HL-60 (cell line): ENCODE results near the gene C19orf81.

ENCODE experiments used
- DNase-seq, 2 experiments: peaks; one replicate each; pipeline ENCODE4 v3.0.0-alpha.2; 2010 to 2020; ENCODE audit warnings: low read depth in 1 of 2, low spot score in 1 of 2
- H3K27ac ChIP-seq: fragments of 250-450 bp; sonication (Bioruptor Pico); replicated peaks from 2 replicates; pipeline ENCODE4 v1.5.1; 2020; ENCODE audit warnings: mild to moderate bottlenecking, moderate library complexity
- H3K27me3 ChIP-seq: fragments of 250-450 bp; sonication (Bioruptor Pico); 2 replicates; pipeline ENCODE4 v1.5.1; 2021; ENCODE audit warnings: mild to moderate bottlenecking, moderate library complexity; ENCODE audit not compliant: insufficient read depth, poor library complexity, severe bottlenecking
- H3K4me3 ChIP-seq: replicated peaks from 2 replicates; pipeline ENCODE4 v1.5.1; 2011; ENCODE audit warnings: mild to moderate bottlenecking, control low read depth, low read length; ENCODE audit not compliant: insufficient read depth
- CTCF ChIP-seq: IDR thresholded peaks from one replicate; pipeline ENCODE4 v1.5.1; 2011; ENCODE audit warnings: low read length, control low read depth, inconsistent platforms; ENCODE audit not compliant: insufficient read depth
- GABPA ChIP-seq: IDR thresholded peaks from 2 replicates; pipeline ENCODE4 v1.6.1; 2012; ENCODE audit warnings: low read depth
- POLR2AphosphoS5 ChIP-seq: IDR thresholded peaks from 2 replicates; pipeline ENCODE4 v1.6.1; 2012; ENCODE audit warnings: low read depth
- REST ChIP-seq: IDR thresholded peaks from 2 replicates; pipeline ENCODE4 v1.6.1; 2012; ENCODE audit warnings: low read depth; ENCODE audit not compliant: insufficient replicate concordance
- SPI1 ChIP-seq: IDR thresholded peaks from 2 replicates; pipeline ENCODE4 v1.6.1; 2012; ENCODE audit warnings: low read depth, mild to moderate bottlenecking, borderline replicate concordance

Gene C19orf81

DNA sequence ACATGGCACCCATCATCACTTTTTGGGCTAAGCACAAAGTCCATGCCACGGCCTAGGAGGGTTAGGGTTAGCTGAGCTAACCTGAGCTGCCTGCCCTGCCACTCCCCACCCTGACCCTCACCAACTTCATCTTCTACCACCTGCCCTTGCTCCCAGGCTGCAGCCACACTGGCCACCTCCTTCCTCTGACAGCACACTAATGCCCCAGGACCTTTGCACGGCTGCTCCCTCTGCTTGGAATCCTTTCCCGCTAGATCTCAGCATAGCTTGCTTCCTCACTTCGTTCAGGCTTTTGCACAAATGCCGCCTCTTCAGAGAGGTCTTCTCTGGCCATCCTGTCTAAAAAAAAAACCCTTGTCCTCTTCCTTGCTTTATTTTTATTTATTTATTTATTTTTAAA, 57.1 kb downstream of the C19orf81 start:
- Histone ChIP-seq H3K27ac (no peak overlapping the region), H3K4me3 (no peak overlapping the region), H3K27me3 (peaks cover 8% of the 10 kb centered on the region)
- no peak for DNase-seq
- TF ChIP-seq REST (no peak), GABPA (no peak), SPI1 (no peak), POLR2AphosphoS5 (no peak), CTCF (no peak)

- peaks cover 6% of the 10 kb centered on the region for H3K27me3 ChIP-seq
- DNase-seq = no peak
- TF ChIP-seq SPI1 = no peak
- no peak for TF ChIP-seq CTCF
- no peak for TF ChIP-seq REST
- TF ChIP-seq GABPA = no peak
- TF ChIP-seq POLR2AphosphoS5 = no peak
- no peak overlapping the region for H3K4me3 ChIP-seq
- no peak overlapping the region for H3K27ac ChIP-seq
Observed at GRCh38 chr19:50708179-50708879, 59.1 kb downstream of the C19orf81 start.
